ENCODE results near the gene NUDT3.

NUDT3 gene

DNA sequence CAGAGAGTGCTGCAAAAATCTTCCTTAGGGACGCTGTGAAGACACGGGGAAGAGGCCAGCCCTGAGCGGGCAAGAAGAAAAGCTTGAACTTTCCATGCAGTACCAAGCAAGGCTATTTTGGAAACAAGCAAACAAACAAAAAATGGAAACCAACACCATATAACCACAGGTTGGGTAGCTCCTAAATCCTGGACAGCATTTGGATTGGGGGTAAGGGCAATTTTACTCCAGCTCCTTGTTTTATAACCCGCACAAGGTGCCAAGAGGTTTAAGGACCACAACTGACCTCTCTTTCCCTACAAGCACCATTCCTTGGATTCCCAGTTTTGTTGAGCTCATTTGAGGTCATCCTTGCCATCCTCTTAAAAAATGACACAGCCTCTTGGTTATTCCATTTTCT, 112.3 kb downstream of the NUDT3 start:
- ATAC-seq, result no peak
- TF ChIP-seq CSDC2 (CRISPR knock-in tag; IDR thresholded peaks at IDR 0.05) (no peak), ESRRG (CRISPR knock-in tag; IDR thresholded peaks at IDR 0.05) (no peak), ZNF70 (CRISPR knock-in tag; IDR thresholded peaks at IDR 0.05) (no peak), GLIS3 (CRISPR knock-in tag; IDR thresholded peaks at IDR 0.05) (no peak), BACH2 (CRISPR knock-in tag; IDR thresholded peaks at IDR 0.05; ENCODE audit: borderline replicate concordance) (no peak), SNAI2 (CRISPR knock-in tag; IDR thresholded peaks at IDR 0.05) (no peak)
- TF ChIP-seq, protein P1, sequence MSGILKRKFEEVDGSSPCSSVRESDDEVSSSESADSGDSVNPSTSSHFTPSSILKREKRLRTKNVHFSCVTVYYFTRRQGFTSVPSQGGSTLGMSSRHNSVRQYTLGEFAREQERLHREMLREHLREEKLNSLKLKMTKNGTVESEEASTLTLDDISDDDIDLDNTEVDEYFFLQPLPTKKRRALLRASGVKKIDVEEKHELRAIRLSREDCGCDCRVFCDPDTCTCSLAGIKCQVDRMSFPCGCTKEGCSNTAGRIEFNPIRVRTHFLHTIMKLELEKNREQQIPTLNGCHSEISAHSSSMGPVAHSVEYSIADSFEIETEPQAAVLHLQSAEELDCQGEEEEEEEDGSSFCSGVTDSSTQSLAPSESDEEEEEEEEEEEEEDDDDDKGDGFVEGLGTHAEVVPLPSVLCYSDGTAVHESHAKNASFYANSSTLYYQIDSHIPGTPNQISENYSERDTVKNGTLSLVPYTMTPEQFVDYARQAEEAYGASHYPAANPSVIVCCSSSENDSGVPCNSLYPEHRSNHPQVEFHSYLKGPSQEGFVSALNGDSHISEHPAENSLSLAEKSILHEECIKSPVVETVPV (CRISPR knock-in tag; IDR thresholded peaks at IDR 0.05), result no peak

DNA sequence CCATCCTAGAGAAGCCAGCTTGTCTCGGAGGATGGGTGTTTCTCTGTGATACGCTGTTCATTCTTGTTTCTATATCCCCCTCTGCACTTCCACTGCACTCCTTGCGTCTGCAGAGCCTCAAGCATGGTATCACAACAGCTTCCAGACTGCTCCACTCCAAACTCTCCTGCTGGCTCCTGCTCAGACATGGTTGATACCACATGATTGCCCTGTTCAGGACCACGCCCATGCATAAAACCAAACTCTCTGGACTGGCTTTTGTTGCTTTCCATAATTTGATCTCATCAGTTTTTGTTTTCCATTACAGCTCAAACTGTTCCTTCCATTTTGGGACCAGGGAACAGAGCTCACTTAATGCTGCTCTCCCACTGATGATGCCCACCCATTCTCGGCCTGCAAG, 113.6 kb downstream of the NUDT3 start:
- ATAC-seq, result no peak
- TF ChIP-seq PPARA (CRISPR knock-in tag; IDR thresholded peaks at IDR 0.05; ENCODE audit: borderline replicate concordance), result no peak
- TF ChIP-seq ISL1 (CRISPR knock-in tag; IDR thresholded peaks at IDR 0.05), result no peak
- TF ChIP-seq, protein P2, sequence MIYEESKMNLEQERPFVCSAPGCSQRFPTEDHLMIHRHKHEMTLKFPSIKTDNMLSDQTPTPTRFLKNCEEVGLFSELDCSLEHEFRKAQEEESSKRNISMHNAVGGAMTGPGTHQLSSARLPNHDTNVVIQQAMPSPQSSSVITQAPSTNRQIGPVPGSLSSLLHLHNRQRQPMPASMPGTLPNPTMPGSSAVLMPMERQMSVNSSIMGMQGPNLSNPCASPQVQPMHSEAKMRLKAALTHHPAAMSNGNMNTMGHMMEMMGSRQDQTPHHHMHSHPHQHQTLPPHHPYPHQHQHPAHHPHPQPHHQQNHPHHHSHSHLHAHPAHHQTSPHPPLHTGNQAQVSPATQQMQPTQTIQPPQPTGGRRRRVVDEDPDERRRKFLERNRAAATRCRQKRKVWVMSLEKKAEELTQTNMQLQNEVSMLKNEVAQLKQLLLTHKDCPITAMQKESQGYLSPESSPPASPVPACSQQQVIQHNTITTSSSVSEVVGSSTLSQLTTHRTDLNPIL (CRISPR knock-in tag; IDR thresholded peaks at IDR 0.05; ENCODE audit: low read depth), result no peak
- TF ChIP-seq BACH2 (CRISPR knock-in tag; IDR thresholded peaks at IDR 0.05; ENCODE audit: borderline replicate concordance), result no peak
- TF ChIP-seq ZFP3 (CRISPR knock-in tag; IDR thresholded peaks at IDR 0.05), result no peak
- TF ChIP-seq TOX (CRISPR knock-in tag; IDR thresholded peaks at IDR 0.05; ENCODE audit: borderline replicate concordance), result no peak

DNA sequence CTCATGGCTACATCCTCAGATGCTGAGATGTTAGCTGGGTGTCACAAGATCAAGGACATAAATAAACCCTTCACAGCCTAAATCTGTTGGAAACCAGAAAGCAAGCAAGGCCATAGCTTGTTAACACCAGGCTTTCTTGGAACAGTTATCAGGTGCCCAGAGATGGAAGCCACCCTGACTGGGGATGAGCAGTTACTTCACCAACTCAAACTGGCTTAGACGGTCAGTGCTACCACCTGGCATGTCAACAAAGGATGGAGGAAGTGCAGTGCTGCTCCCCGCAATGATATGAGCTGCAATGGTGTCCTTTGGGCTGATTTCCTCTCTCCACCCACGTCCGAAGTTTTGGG, 114.7 kb downstream of the NUDT3 start:
- TF ChIP-seq, protein P1 (CRISPR knock-in tag; IDR thresholded peaks at IDR 0.05), result no peak
- no peak for TF ChIP-seq SNAI2 (CRISPR knock-in tag; IDR thresholded peaks at IDR 0.05)
- TF ChIP-seq GLIS3 (CRISPR knock-in tag; IDR thresholded peaks at IDR 0.05), result no peak
- no peak for ATAC-seq

DNA sequence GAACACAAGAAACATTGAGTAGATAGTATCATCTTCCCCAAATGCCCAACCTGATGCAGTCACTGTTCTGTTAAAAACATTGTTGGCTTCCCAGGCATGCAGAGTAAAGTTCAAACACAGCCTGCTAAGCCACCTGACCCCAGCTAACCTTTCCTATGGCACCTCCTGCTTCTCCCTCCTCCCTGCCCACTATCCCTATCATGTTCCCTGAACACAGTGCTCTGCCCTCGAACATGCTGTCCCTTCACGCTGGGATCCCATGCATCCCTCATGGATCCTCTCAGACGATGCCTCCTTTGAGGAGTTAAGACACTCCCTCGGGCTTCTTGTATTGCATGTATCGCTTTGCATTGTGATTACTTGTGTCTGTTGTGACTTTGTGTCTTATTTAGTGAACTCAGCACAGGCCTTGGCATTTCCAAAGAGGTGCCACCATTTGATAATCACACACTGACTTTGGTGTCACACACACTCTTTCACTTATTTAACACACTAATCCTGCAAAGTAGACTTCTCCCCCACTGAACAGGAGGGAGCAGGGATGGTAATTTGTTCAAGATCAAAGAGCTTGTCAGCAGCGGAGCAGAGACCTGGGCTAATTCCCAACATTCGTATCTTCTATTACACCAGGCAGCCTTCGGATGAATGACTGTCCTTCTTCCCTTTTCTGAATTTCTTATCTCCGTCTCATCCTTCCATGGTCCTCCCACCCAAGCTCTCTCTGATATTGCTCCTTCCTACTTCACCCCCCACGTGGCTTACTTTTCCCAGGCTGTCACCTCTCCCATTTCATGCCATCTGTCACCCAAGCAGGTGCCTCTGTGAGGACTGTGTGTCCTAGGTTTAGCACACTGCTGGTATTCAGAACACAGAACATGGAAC, 115.3 kb downstream of the NUDT3 start:
- ATAC-seq, result no peak
- TF ChIP-seq ZFP3 (CRISPR knock-in tag; IDR thresholded peaks at IDR 0.05) (no peak), ZNF565 (CRISPR knock-in tag; conservative IDR thresholded peaks at IDR 0.05; ENCODE audit: low read depth) (no peak), ARNTL (CRISPR knock-in tag; IDR thresholded peaks at IDR 0.05; ENCODE audit: borderline replicate concordance, low read depth) (no peak), ZNF70 (CRISPR knock-in tag; IDR thresholded peaks at IDR 0.05) (no peak), RARB (CRISPR knock-in tag; IDR thresholded peaks at IDR 0.05) (no peak)

- no peak for ATAC-seq
Observed at GRCh38 chr6:34276191-34276590, 116.3 kb downstream of the NUDT3 start.

GRCh38 chr6:34275128-34275804, 117.2 kb downstream of the NUDT3 start:
- ATAC-seq, result no peak
- no peak for TF ChIP-seq TOX (CRISPR knock-in tag; IDR thresholded peaks at IDR 0.05; ENCODE audit: borderline replicate concordance)
- TF ChIP-seq, protein P3, sequence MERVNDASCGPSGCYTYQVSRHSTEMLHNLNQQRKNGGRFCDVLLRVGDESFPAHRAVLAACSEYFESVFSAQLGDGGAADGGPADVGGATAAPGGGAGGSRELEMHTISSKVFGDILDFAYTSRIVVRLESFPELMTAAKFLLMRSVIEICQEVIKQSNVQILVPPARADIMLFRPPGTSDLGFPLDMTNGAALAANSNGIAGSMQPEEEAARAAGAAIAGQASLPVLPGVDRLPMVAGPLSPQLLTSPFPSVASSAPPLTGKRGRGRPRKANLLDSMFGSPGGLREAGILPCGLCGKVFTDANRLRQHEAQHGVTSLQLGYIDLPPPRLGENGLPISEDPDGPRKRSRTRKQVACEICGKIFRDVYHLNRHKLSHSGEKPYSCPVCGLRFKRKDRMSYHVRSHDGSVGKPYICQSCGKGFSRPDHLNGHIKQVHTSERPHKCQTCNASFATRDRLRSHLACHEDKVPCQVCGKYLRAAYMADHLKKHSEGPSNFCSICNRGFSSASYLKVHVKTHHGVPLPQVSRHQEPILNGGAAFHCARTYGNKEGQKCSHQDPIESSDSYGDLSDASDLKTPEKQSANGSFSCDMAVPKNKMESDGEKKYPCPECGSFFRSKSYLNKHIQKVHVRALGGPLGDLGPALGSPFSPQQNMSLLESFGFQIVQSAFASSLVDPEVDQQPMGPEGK (CRISPR knock-in tag; IDR thresholded peaks at IDR 0.05; ENCODE audit: borderline replicate concordance), result no peak
- TF ChIP-seq ZC3H10 (CRISPR knock-in tag; IDR thresholded peaks at IDR 0.05), result no peak
- TF ChIP-seq ESRRG (CRISPR knock-in tag; IDR thresholded peaks at IDR 0.05), result no peak
- TF ChIP-seq PPARA (CRISPR knock-in tag; IDR thresholded peaks at IDR 0.05; ENCODE audit: borderline replicate concordance), result no peak
- TF ChIP-seq ARNTL (CRISPR knock-in tag; IDR thresholded peaks at IDR 0.05; ENCODE audit: borderline replicate concordance, low read depth), result no peak
- TF ChIP-seq TSHZ2 (CRISPR knock-in tag; IDR thresholded peaks at IDR 0.05), result no peak
- TF ChIP-seq ZNF8 (CRISPR knock-in tag; IDR thresholded peaks at IDR 0.05), result no peak
- no peak for TF ChIP-seq OSR1 (CRISPR knock-in tag; IDR thresholded peaks at IDR 0.05)

More at GRCh38 chr6:34276191-34276590, 116.3 kb downstream of the NUDT3 start:
- TF ChIP-seq PPARA (CRISPR knock-in tag; IDR thresholded peaks at IDR 0.05; ENCODE audit: borderline replicate concordance) (no peak), RARB (CRISPR knock-in tag; IDR thresholded peaks at IDR 0.05) (no peak)

Data from SK-N-SH treated with all-trans-retinoic acid at 6 μM for 48 hours (cell line).